Measurements from ENCODE around the gene TAS2R41.
"Not testable (repeated sequence)": the region's sequence is repeated elsewhere in the genome, so short reads cannot be mapped to it uniquely, and the experiment has no call there.

TAS2R41 gene

DNA sequence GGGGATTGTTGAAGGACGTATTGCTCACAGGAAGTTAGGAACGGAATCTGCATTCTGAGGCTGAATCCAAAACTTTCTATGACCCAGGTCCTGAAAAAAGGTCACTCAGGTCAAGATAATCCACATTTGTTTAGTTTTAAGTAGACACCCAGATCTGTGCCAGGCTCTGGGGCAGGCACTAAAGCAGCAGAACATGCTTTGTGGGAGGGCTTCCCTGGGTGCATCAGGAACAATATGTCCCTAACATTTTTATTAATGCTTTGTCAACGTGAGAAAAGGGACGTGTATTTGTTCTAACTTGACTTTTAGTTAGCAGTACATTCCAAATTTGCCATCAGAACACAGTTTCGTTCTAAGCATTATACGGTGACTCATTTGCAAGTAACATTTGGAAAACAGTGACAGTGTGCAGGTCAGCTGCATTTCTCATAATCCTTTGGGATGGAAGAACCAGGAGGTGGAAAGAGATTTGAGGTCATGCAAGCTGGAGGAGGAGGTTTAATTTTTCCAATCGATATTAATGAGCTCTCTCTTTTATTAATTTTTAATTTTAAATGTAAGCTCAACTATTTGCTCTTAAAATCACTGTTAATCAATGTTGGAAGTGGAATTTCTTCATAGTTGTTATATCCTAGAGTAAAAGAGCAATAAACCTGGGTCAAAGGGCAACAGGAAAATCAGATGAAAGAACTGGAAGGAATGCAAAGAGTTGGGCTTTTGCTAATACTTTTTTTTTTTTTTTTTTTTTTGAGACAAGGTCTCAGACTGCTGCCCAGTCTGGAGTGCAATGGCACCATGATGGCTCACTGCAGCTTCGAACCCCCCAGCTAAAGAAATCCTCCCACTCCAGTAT, 35.0 kb downstream of the TAS2R41 start:
- H3K27me3 Mint-ChIP-seq = no peaks in the 10 kb centered on the region
- H3K36me3 Mint-ChIP-seq (ENCODE audit: low read depth) = no peaks in the 10 kb centered on the region

GRCh38 chr7:143514487-143514886, 36.8 kb downstream of the TAS2R41 start:
- H3K4me3 Mint-ChIP-seq = no peak overlapping the region
- no peaks in the 10 kb centered on the region for H3K27me3 Mint-ChIP-seq
- no peaks in the 10 kb centered on the region for H3K36me3 Mint-ChIP-seq (ENCODE audit: low read depth)
- DNase-seq = no peak
- no peak overlapping the region for H3K27ac Mint-ChIP-seq
- peaks cover 6% of the 10 kb centered on the region for H3K4me1 Mint-ChIP-seq (ENCODE audit: low read depth)
- H3K9me3 Mint-ChIP-seq = no peaks in the 10 kb centered on the region

More for the DNA sequence above, 35.0 kb downstream of the TAS2R41 start:
- H3K4me3 Mint-ChIP-seq = no peak overlapping the region
- no peak overlapping the region for H3K27ac Mint-ChIP-seq
- peaks cover 7% of the 10 kb centered on the region for H3K4me1 Mint-ChIP-seq (ENCODE audit: low read depth)
- no peaks in the 10 kb centered on the region for H3K9me3 Mint-ChIP-seq
- no peak for DNase-seq

DNA sequence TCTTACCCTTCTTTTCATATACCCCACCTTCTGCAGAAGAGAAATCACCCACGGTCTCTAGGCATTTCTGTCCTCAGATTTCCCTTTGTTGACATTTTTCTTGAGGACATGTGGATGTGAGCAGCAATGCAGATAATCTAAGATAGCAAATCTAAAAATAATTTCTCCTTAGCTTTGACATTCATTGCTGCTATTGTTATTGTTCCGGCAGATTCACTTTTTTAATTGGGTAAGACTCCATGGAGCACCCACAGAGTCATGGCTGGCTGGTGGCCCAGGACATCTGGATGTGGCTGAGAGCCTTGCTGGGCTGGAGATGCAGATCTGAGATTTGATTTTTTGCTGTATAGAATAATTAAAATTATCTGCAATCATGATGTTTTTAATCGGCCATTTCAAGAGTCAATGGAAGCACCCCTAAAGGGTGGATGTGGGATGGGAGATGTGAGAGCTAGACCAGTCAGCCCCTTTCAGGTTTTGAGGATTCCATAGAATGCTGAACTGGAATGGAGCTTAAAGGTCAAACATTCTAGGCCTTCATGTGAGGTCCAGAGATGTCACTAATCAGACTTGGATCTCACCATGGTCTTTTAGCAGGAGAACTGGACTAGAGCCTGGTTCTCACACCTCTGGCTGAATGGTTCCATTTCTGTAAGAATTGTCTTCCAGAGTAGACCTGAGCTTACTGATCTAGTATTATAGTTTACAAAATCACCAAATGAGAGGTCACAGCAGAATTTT, 37.5 kb downstream of the TAS2R41 start:
- no peaks in the 10 kb centered on the region for H3K27me3 Mint-ChIP-seq
- H3K4me3 Mint-ChIP-seq = no peak overlapping the region
- no peak overlapping the region for H3K27ac Mint-ChIP-seq
- H3K36me3 Mint-ChIP-seq (ENCODE audit: low read depth) = no peaks in the 10 kb centered on the region
- no peak for DNase-seq
- no peaks in the 10 kb centered on the region for H3K9me3 Mint-ChIP-seq
- H3K4me1 Mint-ChIP-seq (ENCODE audit: low read depth) = peaks cover 6% of the 10 kb centered on the region

DNA sequence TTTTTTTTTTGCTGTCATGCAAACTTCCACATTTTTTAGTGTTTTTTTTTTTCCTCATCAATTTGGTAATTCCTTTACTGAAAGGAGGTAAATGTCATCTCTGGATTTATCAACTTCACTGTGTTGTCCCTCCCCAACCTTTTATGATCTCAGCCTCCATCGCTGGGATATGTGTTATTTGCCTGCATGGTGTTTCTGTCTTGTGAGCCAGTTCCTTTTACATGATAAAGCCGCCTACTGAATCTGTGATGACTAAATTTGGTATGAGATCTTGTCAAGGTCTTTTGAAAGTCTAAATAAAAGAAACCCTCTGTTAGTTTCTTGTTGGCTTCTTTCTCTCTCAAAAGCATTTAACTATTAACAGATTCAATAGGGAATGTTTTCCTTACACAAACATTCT, 39.3 kb downstream of the TAS2R41 start:
- no peak overlapping the region for H3K4me3 Mint-ChIP-seq
- H3K4me1 Mint-ChIP-seq (ENCODE audit: low read depth) = peaks cover 6% of the 10 kb centered on the region
- H3K9me3 Mint-ChIP-seq = no peaks in the 10 kb centered on the region
- no peak for DNase-seq
- no peaks in the 10 kb centered on the region for H3K36me3 Mint-ChIP-seq (ENCODE audit: low read depth)
- no peak overlapping the region for H3K27ac Mint-ChIP-seq
- H3K27me3 Mint-ChIP-seq = no peaks in the 10 kb centered on the region

GRCh38 chr7:143518521-143518920, 40.8 kb downstream of the TAS2R41 start:
- Mint-ChIP-seq H3K4me1 (ENCODE audit: low read depth) (peaks cover 6% of the 10 kb centered on the region), H3K27ac (no peak overlapping the region), H3K9me3 (no peaks in the 10 kb centered on the region), H3K4me3 (no peak overlapping the region), H3K36me3 (ENCODE audit: low read depth) (no peaks in the 10 kb centered on the region), H3K27me3 (no peaks in the 10 kb centered on the region)
- DNase-seq = no peak

GRCh38 chr7:143518941-143519340, 41.3 kb downstream of the TAS2R41 start:
- no peak for DNase-seq
- Mint-ChIP-seq H3K27ac (no peak overlapping the region), H3K4me1 (ENCODE audit: low read depth) (peaks cover 6% of the 10 kb centered on the region), H3K27me3 (no peaks in the 10 kb centered on the region), H3K9me3 (no peaks in the 10 kb centered on the region), H3K4me3 (no peak overlapping the region), H3K36me3 (ENCODE audit: low read depth) (no peaks in the 10 kb centered on the region)

DNA sequence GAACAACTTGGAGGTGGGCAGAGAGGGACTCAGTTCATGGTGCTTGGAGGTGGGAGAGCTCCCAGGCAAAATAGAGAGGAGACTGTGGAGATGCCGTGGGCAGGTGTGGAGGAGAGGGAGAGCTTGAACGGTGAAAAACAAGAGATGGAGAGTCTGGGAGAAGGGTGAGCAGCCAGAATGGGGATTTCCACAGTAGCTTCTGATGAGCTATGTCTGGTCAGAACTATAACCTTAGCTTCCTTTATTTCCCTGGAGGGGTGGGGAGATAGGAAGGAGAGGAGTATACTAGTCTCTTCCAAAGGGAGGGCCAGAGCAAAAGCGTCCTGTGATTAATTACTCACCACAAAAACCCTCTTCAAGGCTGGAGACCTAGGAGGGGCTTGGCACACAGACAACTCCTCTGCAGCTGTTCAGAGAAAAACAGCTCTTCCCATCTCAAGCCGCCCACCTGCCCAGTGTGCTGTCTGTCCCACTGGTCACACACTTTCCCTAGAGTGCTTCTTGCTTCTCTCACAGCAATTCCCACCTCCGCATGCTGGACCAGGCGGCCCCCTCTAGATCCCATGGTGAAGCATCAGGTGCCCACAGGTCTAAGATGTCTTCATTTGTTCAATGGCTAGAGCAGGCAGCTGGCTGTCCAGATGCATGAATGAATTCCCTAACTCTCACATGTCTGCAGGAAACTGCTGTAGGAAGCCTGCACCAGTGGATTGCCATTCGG, 41.9 kb downstream of the TAS2R41 start:
- DNase-seq = no peak
- Mint-ChIP-seq H3K27me3 (no peaks in the 10 kb centered on the region), H3K9me3 (no peaks in the 10 kb centered on the region), H3K36me3 (ENCODE audit: low read depth) (no peaks in the 10 kb centered on the region), H3K4me1 (ENCODE audit: low read depth) (peaks cover 6% of the 10 kb centered on the region), H3K4me3 (no peak overlapping the region), H3K27ac (no peak overlapping the region)

DNA sequence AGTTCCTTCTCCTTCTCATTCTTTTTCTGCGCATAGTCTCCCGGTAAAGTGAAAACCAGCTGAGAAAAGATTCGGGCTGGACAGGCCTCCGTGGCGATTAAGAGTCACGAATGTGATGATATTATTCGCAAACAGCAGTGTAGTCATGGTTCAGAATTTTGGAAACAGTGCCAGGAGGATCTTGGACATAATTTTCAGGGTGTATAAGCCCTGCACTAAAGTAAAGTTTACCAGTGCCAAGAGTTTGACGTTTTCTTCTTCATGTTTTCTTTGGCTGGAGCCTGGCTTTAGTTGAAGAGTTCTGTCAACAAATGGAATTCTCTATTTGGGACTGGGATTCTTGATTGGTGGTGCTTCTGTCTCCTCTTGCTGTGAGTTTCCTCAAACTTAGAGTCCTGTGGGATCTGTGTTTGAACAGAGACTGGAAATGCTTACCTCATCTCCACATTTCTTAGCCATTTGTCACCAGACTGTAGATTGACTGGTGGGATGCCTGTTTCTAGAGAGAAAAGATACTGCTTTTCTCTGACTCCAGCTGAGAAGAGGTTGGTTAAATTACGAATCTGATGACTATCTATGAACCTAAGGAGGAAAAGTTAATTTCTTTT, 44.7 kb downstream of the TAS2R41 start:
- H3K9me3 Mint-ChIP-seq; H3K4me1 Mint-ChIP-seq (ENCODE audit: low read depth); H3K4me3 Mint-ChIP-seq; H3K27ac Mint-ChIP-seq; H3K27me3 Mint-ChIP-seq; DNase-seq; H3K36me3 Mint-ChIP-seq (ENCODE audit: low read depth): not testable (repeated sequence)
